Measurements from ENCODE around the gene GRK2.

Gene GRK2

DNA sequence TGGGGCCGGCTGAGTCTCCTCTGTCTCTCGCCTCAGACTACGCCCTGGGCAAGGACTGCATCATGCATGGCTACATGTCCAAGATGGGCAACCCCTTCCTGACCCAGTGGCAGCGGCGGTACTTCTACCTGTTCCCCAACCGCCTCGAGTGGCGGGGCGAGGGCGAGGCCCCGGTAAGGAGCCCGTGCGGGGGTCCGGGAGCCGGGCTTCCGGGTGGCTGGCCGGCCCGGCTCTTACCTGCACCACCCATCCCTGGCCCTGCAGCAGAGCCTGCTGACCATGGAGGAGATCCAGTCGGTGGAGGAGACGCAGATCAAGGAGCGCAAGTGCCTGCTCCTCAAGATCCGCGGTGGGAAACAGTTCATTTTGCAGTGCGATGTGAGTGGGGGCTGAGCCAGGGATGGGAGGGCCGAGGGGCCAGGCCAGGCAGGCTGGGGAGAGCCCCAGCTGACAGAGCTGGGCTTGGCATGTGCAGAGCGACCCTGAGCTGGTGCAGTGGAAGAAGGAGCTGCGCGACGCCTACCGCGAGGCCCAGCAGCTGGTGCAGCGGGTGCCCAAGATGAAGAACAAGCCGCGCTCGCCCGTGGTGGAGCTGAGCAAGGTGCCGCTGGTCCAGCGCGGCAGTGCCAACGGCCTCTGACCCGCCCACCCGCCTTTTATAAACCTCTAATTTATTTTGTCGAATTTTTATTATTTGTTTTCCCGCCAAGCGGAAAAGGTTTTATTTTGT, 18.7 kb downstream of the GRK2 start:
- no peak for FAIRE-seq

GRCh38 chr11:67285541-67286498, 19.5 kb downstream of the GRK2 start:
- FAIRE-seq: no peak

- no peak for FAIRE-seq
Observed at GRCh38 chr11:67286621-67287333, 20.5 kb downstream of the GRK2 start.

DNA sequence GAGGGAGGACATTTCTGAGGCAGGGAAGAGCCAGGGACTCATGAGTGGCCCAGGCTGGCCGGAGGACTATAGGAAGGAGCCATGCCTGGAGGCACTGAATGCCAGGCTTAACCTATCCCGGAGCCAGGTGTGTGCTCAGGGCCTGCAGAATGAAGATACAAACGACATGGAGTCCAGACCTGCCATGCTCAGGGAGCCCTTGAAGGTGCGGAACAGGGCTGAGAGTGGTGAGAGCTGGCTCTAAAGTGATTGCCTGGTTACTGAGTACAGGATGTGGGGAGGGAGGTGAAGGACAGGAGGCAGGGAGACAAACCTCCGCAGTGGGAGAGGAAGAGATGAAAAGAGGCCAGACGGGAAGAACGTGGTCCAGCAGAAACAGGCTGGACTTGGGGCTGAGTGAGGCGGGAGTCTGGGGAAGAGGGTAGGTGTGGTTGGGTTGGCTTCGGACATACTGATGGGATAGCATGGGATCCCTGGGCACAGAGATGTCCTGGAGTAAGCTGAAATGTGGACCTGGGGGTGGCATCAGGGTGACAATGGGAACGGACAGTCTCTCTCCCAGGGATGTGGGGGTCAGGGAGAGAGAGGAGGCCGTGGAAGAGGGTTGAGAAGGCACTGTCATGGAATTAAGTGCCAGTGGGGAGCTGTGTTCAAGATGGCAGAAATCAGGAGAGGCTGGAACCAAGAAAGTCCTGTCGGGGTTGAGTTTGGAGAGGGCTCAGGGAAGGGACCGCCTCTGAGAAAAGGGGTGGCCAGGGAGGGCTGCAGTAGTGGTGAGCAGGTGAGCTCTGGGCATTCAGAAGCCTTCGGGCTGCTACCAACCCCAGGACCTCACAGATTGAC, 21.3 kb downstream of the GRK2 start:
- no peak for FAIRE-seq

DNA sequence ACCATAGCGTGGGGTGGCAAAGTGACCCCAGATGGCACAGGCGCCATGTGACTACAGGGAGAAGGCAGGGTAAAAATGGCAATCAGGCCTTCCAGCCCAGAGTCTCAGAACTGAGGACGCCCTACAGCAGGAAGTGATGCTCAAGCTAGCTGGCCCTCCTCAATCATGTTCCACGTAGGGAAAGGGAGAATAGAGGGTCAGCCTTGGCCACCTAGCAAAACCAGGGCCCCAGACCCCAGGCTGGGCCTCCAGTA, 21.9 kb downstream of the GRK2 start:
- no peak for FAIRE-seq

GRCh38 chr11:67288452-67289225, 22.4 kb downstream of the GRK2 start:
- FAIRE-seq: no peak

- FAIRE-seq: no peak
Observed at GRCh38 chr11:67289226-67289650, 23.0 kb downstream of the GRK2 start, which contains the start of gene ANKRD13D. TSS of gene ANKRD13D (plus strand) at chr11:67289303. CDS start at chr11:67289461, 158 bp downstream.

DNA sequence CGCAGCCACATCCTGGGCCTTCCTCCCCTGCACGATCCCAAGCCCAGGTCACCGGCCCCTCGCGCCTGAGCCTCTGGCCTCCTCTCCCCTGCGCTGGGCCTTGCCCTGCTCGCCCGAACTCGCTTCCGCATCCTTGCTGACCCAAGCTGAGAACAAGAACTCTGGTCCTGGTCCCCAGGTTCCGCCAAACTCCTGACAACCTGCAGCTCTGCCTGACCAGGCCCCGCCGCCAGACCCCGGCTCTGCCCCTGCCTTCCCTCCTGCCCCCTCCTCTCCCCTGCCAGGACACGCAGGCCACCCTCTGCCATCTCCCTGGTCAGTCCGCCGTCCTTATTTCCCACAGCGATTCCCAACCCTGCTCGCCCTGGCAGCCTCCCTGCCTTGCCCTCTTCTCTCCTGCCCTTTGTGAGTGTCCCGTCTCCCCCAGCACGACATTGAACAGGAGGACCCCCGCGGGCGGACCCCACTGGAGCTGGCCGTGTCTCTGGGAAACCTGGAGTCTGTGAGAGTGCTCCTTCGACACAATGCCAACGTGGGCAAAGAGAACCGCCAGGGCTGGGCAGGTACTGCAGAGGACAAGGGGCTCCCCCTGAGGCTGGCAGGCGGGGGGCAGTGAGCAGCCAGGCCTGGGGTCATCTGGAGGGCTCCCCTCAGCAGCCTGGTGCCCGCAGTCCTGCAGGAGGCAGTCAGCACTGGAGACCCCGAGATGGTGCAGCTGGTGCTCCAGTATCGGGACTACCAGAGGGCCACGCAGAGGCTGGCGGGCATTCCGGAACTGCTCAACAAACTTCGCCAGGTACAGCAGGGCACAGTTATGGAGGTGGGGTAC, 23.6 kb downstream of the GRK2 start:
- FAIRE-seq: no peak

DNA sequence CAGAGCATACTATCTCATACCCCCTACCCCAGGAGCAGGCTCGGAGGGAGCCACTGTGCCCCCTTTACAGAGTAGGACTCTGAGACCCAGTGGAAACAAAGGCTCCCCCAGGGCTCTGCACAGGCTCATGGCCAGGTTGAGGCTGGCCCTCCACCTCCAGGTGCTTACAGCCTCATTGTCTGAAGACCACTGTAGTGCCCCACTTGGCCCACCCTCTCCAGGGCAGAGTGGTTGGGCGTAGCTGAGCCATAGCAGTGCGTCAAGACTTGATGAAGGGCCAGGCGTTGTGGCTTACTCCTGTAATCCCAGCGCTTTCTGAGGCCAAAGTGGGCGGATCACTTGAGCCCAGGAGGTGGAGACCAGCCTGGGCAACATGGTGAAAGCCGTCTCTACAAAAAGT, 24.5 kb downstream of the GRK2 start:
- FAIRE-seq: no peak

DNA sequence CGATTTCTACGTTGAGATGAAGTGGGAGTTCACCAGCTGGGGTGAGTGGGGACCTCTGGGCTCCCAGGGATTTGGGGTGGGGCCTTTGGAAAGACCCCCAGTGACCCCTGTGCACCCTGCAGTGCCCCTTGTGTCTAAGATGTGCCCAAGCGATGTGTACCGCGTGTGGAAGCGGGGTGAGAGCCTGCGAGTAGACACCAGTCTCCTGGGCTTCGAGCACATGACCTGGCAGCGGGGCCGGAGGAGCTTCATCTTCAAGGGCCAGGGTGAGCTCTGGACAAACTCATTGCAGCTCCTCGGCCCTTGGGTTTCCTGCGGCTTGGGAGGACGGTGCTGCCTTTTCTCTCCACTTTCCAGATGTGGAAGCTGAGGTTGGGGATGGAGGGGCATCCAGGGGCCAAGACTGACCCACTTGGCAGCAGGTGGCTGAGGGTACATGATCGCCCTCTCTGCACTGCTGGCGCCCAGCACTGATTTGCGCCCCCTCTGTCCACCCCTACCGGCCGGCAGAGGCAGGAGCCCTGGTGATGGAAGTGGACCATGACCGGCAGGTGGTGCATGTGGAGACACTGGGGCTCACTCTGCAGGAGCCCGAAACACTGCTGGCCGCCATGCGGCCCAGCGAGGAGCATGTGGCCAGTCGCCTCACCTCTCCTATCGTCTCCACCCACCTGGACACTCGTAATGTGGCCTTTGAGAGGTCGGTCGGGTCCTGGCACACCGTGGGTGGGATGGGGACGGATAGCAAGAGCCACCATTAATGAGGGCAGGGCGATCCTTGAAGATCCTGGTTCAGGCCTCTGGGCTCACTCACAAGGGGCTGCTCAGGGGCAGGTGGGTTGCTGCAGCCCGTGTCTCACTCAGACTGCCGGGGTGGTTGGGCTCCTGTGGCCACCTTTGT, 25.5 kb downstream of the GRK2 start:
- no peak for FAIRE-seq

DNA sequence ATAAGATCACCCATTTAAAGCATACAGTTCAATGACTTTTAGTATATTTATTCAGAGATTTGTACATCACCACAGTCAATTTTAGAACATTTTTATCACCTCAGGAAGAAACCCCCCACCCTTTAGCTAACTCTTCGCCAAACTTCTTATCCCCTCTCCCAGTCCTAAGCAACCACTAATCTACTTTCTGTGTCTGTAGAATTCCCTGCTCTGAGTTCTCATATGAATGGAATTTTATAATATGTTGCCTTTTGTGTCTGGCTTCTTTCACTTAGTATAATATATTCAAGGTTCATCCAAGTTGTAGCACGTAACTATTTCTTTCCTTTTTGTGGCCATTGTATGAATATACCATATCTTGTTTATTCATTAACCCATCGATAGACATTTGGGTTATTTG, 26.4 kb downstream of the GRK2 start:
- FAIRE-seq: no peak

DNA sequence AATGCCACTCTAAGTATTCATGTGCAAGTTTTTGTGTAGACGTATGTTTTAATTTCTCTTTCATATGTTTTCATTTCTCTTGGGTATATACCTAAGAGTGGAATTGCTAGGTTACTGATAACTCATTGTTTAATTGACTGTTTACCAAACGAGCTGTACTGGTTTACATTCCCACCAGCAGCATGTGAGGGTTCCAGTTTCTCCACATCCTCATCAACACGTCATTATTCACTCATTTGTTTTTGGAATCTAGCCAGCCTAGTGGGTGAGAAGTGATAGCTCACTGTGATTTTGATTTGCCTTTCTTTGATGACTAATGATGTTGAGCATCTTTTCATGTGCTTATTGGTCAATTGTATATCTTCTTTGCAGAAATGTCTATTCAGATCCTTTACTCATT, 26.8 kb downstream of the GRK2 start:
- FAIRE-seq: no peak

- FAIRE-seq: no peak
Observed at GRCh38 chr11:67295846-67296245, 29.6 kb downstream of the GRK2 start.

- no peak for FAIRE-seq
Observed at GRCh38 chr11:67298786-67299185, 32.5 kb downstream of the GRK2 start.

DNA sequence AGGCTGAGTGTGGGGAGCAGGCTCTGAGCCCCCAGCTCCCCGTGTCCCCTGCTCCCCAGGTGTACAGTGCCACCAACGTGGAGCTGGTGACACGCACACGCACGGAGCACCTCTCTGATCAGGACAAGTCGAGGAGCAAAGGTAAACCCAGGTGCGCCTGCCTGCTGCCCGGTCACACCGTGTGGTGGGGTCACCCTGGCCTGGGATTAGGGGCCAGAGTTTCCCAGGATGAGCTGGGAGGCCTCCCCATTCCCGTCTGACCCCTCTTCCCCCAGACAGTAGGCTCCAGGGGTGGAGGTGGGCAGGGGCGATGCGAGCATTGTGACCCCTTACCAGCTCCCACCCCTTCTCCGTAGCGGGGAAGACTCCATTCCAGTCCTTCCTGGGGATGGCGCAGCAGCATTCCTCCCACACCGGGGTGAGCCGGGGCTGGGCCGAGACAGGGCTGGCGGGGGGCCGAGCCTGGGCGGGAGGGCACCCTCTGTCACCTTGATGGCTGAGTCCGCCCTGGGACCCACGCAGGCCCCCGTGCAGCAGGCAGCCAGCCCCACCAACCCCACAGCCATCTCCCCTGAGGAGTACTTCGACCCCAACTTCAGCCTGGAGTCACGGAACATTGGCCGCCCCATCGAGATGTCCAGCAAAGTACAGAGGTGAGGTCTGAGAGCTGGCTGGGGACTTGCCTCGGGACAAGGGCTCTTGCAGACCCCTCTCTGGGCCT, 33.4 kb downstream of the GRK2 start:
- no peak for FAIRE-seq

- FAIRE-seq: no peak
Observed at GRCh38 chr11:67300256-67300755, 34.0 kb downstream of the GRK2 start.

- no peak for FAIRE-seq
Observed at GRCh38 chr11:67300756-67301312, 34.6 kb downstream of the GRK2 start.

DNA sequence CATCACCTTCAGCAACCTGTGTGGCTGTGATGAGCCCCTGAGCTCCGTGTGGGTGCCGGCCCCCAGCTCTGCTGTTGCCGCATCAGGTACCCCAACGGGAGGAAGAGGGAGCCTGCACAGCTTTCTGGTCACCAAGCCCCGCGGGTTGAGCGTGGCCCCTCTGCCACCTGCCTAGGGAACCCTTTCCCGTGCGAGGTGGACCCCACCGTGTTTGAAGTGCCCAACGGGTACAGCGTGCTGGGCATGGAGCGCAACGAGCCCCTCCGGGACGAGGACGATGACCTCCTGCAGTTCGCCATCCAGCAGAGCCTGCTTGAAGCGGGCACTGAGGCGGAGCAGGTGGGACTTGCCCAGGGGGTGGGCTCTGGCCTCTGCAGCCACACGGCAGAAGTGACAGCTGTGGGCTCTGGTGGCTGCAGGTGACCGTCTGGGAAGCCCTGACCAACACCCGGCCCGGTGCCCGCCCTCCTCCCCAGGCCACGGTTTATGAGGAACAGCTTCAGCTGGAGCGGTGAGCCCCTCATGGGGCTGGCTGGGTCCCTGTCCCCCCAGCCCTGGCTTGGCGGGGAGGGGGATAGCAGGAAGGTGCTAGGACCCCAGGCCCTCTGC, 35.1 kb downstream of the GRK2 start:
- no peak for FAIRE-seq
